HS-27A (cell line): ENCODE measurements around the gene ST6GAL1.

Source experiments
- DNase-seq: peaks from one replicate; pipeline ENCODE4 v3.0.0-alpha.2; 2012; ENCODE audit warnings: low read depth, missing footprints

Gene ST6GAL1

GRCh38 chr3:186917512-186918312, 12.6 kb upstream of the ST6GAL1 start:
- DNase-seq: no peak

- no peak for DNase-seq
These were observed 10.0 kb upstream of the ST6GAL1 start for GRCh38 chr3:186920301-186920700.

- DNase-seq: no peak
These were observed 9.5 kb upstream of the ST6GAL1 start for GRCh38 chr3:186920796-186921195.

- no peak for DNase-seq
These were observed 8.7 kb upstream of the ST6GAL1 start for GRCh38 chr3:186921578-186921977.

- no peak for DNase-seq
These were observed 8.1 kb upstream of the ST6GAL1 start for GRCh38 chr3:186922224-186922623.

GRCh38 chr3:186922790-186923189, 7.5 kb upstream of the ST6GAL1 start:
- DNase-seq: no peak

- no peak for DNase-seq
These were observed 7.1 kb upstream of the ST6GAL1 start for GRCh38 chr3:186923241-186923640.

- DNase-seq: no peak
These were observed 4.5 kb upstream of the ST6GAL1 start for GRCh38 chr3:186925826-186926225.

GRCh38 chr3:186929186-186929585, 1.1 kb upstream of the ST6GAL1 start:
- DNase-seq: no peak

- no peak for DNase-seq
These were observed 641 bp upstream of the ST6GAL1 start for GRCh38 chr3:186929685-186930084.

GRCh38 chr3:186930641-186931531, 560 bp downstream of the ST6GAL1 start:
- no peak for DNase-seq

- DNase-seq: no peak
These were observed 1.4 kb downstream of the ST6GAL1 start for GRCh38 chr3:186931532-186932280.

GRCh38 chr3:186932281-186933181, 2.2 kb downstream of the ST6GAL1 start:
- no peak for DNase-seq

GRCh38 chr3:186933816-186934215, 3.5 kb downstream of the ST6GAL1 start:
- DNase-seq: no peak

- DNase-seq: no peak
These were observed 4.8 kb downstream of the ST6GAL1 start for GRCh38 chr3:186935133-186935532.

- DNase-seq: no peak
These were observed 6.9 kb downstream of the ST6GAL1 start for GRCh38 chr3:186937017-186937875.

- DNase-seq: no peak
These were observed 8.4 kb downstream of the ST6GAL1 start for GRCh38 chr3:186938716-186939115.

- DNase-seq: no peak
These were observed 9.2 kb downstream of the ST6GAL1 start for GRCh38 chr3:186939536-186939935.

- no peak for DNase-seq
These were observed 10.6 kb downstream of the ST6GAL1 start for GRCh38 chr3:186940967-186941366.

GRCh38 chr3:186942168-186942567, 11.8 kb downstream of the ST6GAL1 start:
- no peak for DNase-seq
